ENCODE results near the gene SLC4A4. TPM values are rescaled to one million over a fixed set of nuclear protein-coding genes. Genes with fewer than 3 reads are reported as not detected.
A peak's percentile ranks its signal among the peaks of the same experiment; 100 is the strongest.
"Not testable (repeated sequence)": the region's sequence is repeated elsewhere in the genome, so short reads cannot be mapped to it uniquely, and the experiment has no call there.

SLC4A4 gene
- total RNA-seq, 1 donor from 2014 or later, result 5.0 TPM

DNA sequence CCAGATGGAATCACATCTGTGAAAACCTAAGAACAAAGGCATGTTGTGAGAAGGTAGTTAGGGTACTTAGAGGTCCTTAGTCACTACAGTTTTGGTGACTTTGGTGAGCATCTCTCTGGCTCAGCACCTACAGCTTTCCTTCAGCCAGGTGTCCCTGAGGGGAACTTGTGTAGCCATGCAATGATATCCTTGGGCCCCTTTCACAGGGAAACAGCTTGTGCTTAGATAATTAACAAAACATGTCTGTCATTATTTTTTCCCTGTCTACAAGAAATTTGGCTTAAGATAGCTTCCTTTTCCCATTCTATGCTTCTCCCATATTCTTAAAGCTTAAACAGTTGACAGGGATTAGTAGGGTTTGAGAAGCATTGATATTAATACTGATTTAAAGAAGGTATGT is 63.8 kb downstream of the SLC4A4 start:
- Mint-ChIP-seq H3K4me3 (ENCODE audit: unreplicated experiment) (no peak overlapping the region), H3K4me1 (ENCODE audit: unreplicated experiment) (peaks cover 57% of the 10 kb centered on the region), H3K9me3 (ENCODE audit: unreplicated experiment) (no peaks in the 10 kb centered on the region), H3K36me3 (ENCODE audit: low read depth, unreplicated experiment) (no peaks in the 10 kb centered on the region), H3K27me3 (ENCODE audit: unreplicated experiment) (no peaks in the 10 kb centered on the region), H3K27ac (ENCODE audit: unreplicated experiment) (no peak overlapping the region)
- no peak for DNase-seq (ENCODE audit: low spot score)
- TF ChIP-seq CTCF (IDR thresholded peaks at IDR 0.05; ENCODE audit: unreplicated experiment), result no peak

DNA sequence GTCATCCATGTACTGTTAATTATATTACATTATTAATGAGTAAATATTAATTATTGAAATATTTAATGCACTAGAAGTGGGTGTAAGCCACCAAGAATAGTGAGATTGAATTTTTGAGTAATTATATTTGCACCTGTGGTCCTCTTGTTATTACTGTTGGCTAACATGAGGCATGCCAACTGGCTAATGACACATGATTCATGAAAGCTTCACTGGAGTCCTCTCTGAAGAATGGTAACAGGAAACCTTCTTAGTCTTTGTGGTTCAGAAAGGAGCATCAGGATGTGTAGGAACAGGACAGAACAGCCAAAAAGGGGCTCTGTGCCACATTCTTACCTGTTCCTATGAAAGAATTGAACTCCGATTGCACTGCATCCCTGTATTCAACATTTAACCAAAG is 65.2 kb downstream of the SLC4A4 start:
- H3K36me3 Mint-ChIP-seq (ENCODE audit: low read depth, unreplicated experiment), result peaks cover 9% of the 10 kb centered on the region
- H3K4me1 Mint-ChIP-seq (ENCODE audit: unreplicated experiment), result peaks cover 57% of the 10 kb centered on the region
- no peak overlapping the region for H3K27ac Mint-ChIP-seq (ENCODE audit: unreplicated experiment)
- H3K27me3 Mint-ChIP-seq (ENCODE audit: unreplicated experiment), result no peaks in the 10 kb centered on the region
- peaks cover 2% of the 10 kb centered on the region for H3K9me3 Mint-ChIP-seq (ENCODE audit: unreplicated experiment)
- TF ChIP-seq CTCF (IDR thresholded peaks at IDR 0.05; ENCODE audit: unreplicated experiment), result no peak
- no peak for DNase-seq (ENCODE audit: low spot score)
- no peak overlapping the region for H3K4me3 Mint-ChIP-seq (ENCODE audit: unreplicated experiment)

- Mint-ChIP-seq H3K36me3 (ENCODE audit: low read depth, unreplicated experiment) (peaks cover 13% of the 10 kb centered on the region), H3K4me1 (ENCODE audit: unreplicated experiment) (peaks cover 44% of the 10 kb centered on the region), H3K4me3 (ENCODE audit: unreplicated experiment) (no peak overlapping the region), H3K9me3 (ENCODE audit: unreplicated experiment) (peaks cover 6% of the 10 kb centered on the region), H3K27me3 (ENCODE audit: unreplicated experiment) (no peaks in the 10 kb centered on the region), H3K27ac (ENCODE audit: unreplicated experiment) (peak overlapping the region; percentile 91)
- no peak for DNase-seq (ENCODE audit: low spot score)
- no peak for TF ChIP-seq CTCF (IDR thresholded peaks at IDR 0.05; ENCODE audit: unreplicated experiment)
These were observed 67.0 kb downstream of the SLC4A4 start for GRCh38 chr4:71405791-71406190.

DNA sequence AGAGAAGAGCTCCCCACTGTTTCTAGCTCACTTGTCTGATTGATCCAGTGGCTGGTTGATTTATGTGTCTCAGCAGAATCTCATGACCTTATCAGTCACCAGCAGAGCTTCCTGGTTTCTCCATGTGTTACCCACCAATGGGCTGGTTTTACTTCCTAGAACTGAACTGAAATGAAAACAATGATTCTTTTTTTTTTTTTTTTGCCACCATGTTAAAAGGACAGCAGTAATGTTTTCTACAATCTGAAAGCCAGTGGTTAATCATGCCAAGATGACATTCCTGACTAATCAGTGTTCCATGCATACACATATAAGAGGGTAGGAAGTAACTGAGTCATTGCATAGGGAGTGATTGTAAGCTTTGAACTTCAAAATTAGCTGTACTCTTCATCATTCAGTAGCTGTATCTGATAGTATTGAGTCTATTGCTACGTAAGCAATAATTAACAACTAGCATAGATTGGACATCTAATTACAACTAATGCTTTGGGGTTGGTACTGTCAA is 67.7 kb downstream of the SLC4A4 start:
- Mint-ChIP-seq H3K4me3 (ENCODE audit: unreplicated experiment) (no peak overlapping the region), H3K27ac (ENCODE audit: unreplicated experiment) (peak overlapping the region; percentile 91), H3K27me3 (ENCODE audit: unreplicated experiment) (no peaks in the 10 kb centered on the region), H3K4me1 (ENCODE audit: unreplicated experiment) (peaks cover 40% of the 10 kb centered on the region), H3K9me3 (ENCODE audit: unreplicated experiment) (peaks cover 6% of the 10 kb centered on the region), H3K36me3 (ENCODE audit: low read depth, unreplicated experiment) (peaks cover 16% of the 10 kb centered on the region)
- peak; percentile 35 for DNase-seq (ENCODE audit: low spot score)
- TF ChIP-seq CTCF (IDR thresholded peaks at IDR 0.05; ENCODE audit: unreplicated experiment), result no peak

GRCh38 chr4:71408961-71409360 is 70.1 kb downstream of the SLC4A4 start:
- H3K4me1 Mint-ChIP-seq (ENCODE audit: unreplicated experiment), result peaks cover 20% of the 10 kb centered on the region
- H3K4me3 Mint-ChIP-seq (ENCODE audit: unreplicated experiment); DNase-seq (ENCODE audit: low spot score); H3K27ac Mint-ChIP-seq (ENCODE audit: unreplicated experiment); H3K27me3 Mint-ChIP-seq (ENCODE audit: unreplicated experiment); H3K9me3 Mint-ChIP-seq (ENCODE audit: unreplicated experiment): not testable (repeated sequence)
- peaks cover 16% of the 10 kb centered on the region for H3K36me3 Mint-ChIP-seq (ENCODE audit: low read depth, unreplicated experiment)
